H1 (cell line): ENCODE results near the gene SLC27A5. TPM values are rescaled to one million over a fixed set of nuclear protein-coding genes. Genes with fewer than 3 reads are reported as not detected.

Source experiments
- CTCF ChIA-PET: fragments of 300-600 bp; sonication (Branson Sonifier 250); formaldehyde crosslinking; loops from one replicate; lab custom pipeline; 2021; ENCODE audit not compliant: partially characterized antibody; lab: Charles Lee
- POLR2A ChIA-PET: fragments of 300-600 bp; sonication (Branson Sonifier 250); formaldehyde crosslinking; loops from one replicate; lab custom pipeline; 2021; ENCODE audit warnings: inconsistent platforms; ENCODE audit not compliant: partially characterized antibody; lab: Charles Lee
- DNase-seq, 2 experiments: peaks; one replicate each; pipeline versions ENCODE4 v3.0.0 to v3.0.0-alpha.2; 2010 to 2022; ENCODE audit warnings: low spot score in 2 of 2, low read depth in 1 of 2, mixed read lengths in 1 of 2
- FAIRE-seq: peaks from 2 replicates; lab custom pipeline; 2011; peaks lifted over from hg19 to GRCh38; lab: Jason Lieb, UNC
- H2AFZ ChIP-seq: 2 replicates; pipeline ENCODE4 v1.8.1; 2012; ENCODE audit warnings: low read length, inconsistent platforms
- H2AK5ac ChIP-seq: 2 replicates; pipeline ENCODE4 v1.6.1; 2013; ENCODE audit warnings: low read depth, low read length
- H2BK120ac ChIP-seq: replicated peaks from 2 replicates; pipeline ENCODE3; 2013; ENCODE audit warnings: low read depth, low read length, inconsistent platforms
- H2BK12ac ChIP-seq: 2 replicates; pipeline ENCODE4 v1.6.1; 2013; ENCODE audit warnings: low read depth, low read length
- H2BK15ac ChIP-seq: 2 replicates; pipeline ENCODE4 v1.6.1; 2013; ENCODE audit warnings: low read length
- H2BK20ac ChIP-seq: 2 replicates; pipeline ENCODE4 v1.6.1; 2013; ENCODE audit warnings: low read length
- H2BK5ac ChIP-seq: 2 replicates; pipeline ENCODE4 v1.6.1; 2013; ENCODE audit warnings: low read depth, low read length
- H3K14ac ChIP-seq: 2 replicates; pipeline ENCODE4 v1.6.1; 2013; ENCODE audit warnings: inconsistent platforms; ENCODE audit not compliant: insufficient read length
- H3K18ac ChIP-seq: 2 replicates; pipeline ENCODE4 v1.6.1; 2013; ENCODE audit warnings: low read length; ENCODE audit errors: extremely low read depth
- H3K23ac ChIP-seq: 2 replicates; pipeline ENCODE4 v1.6.1; 2013; ENCODE audit warnings: inconsistent platforms; ENCODE audit not compliant: insufficient read length
- H3K23me2 ChIP-seq: 2 replicates; pipeline ENCODE4 v1.6.1; 2013; ENCODE audit warnings: low read depth, low read length
- H3K27ac ChIP-seq: 2 replicates; pipeline ENCODE4 v1.6.1; 2011; ENCODE audit warnings: low read depth, low read length, inconsistent platforms
- H3K27me3 ChIP-seq, 4 experiments: replicated peaks in 1 of 4; 1 replicate in 1 of 4; 2 replicates in 3 of 4; pipeline versions ENCODE4 v1.6.1 to v1.8.1; 2011 to 2013; ENCODE audit warnings: low read length in 3 of 4, mild to moderate bottlenecking in 3 of 4, inconsistent platforms in 2 of 4, mixed read lengths in 2 of 4, moderate library complexity in 1 of 4; ENCODE audit not compliant: control insufficient read depth in 3 of 4, insufficient read depth in 3 of 4; ENCODE audit errors: extremely low read depth in 1 of 4
- H3K36me3 ChIP-seq, 4 experiments: 2 replicates each; pipeline versions ENCODE4 v1.6.1 to v1.8.1; 2011 to 2013; ENCODE audit warnings: mild to moderate bottlenecking in 4 of 4, low read length in 3 of 4, moderate library complexity in 2 of 4, control low read depth in 1 of 4, inconsistent platforms in 1 of 4; ENCODE audit not compliant: insufficient read depth in 4 of 4, control insufficient read depth in 2 of 4
- H3K4ac ChIP-seq: replicated peaks from 2 replicates; pipeline ENCODE3; 2013; ENCODE audit warnings: low read length, low read depth, mixed read lengths, inconsistent platforms; ENCODE audit not compliant: insufficient read length
- H3K4me1 ChIP-seq, 4 experiments: replicated peaks in 1 of 4; 1 replicate in 1 of 4; 2 replicates in 3 of 4; pipeline versions ENCODE4 v1.6.1 to v1.8.1; 2011 to 2013; ENCODE audit warnings: low read length in 3 of 4, inconsistent platforms in 2 of 4, mixed read lengths in 1 of 4; ENCODE audit not compliant: insufficient read depth in 4 of 4, control insufficient read depth in 3 of 4
- H3K4me2 ChIP-seq, 2 experiments: 2 replicates each; pipeline versions ENCODE4 v1.6.1 to v1.8.1; 2011 to 2013; ENCODE audit warnings: low read depth in 2 of 2, low read length in 2 of 2, control low read depth in 1 of 2, inconsistent platforms in 1 of 2, mild to moderate bottlenecking in 1 of 2; ENCODE audit not compliant: insufficient read depth in 1 of 2
- H3K4me3 ChIP-seq, 4 experiments: fragments of 200-600, 300-600 bp in 1 of 4; sonication (generic), shearing (Covaris generic), sonication (Bioruptor Twin) in 1 of 4; 2 replicates each; pipeline versions ENCODE4 v1.5.1 to v1.8.1; 2011 to 2016; ENCODE audit warnings: low read length in 4 of 4, low read depth in 3 of 4, control low read depth in 2 of 4, inconsistent platforms in 2 of 4, mild to moderate bottlenecking in 2 of 4, mixed read lengths in 1 of 4, moderate library complexity in 1 of 4; ENCODE audit not compliant: insufficient read depth in 2 of 4; ENCODE audit errors: extremely low read depth in 1 of 4
- H3K56ac ChIP-seq: replicated peaks from 2 replicates; pipeline ENCODE3; 2013; ENCODE audit warnings: low read depth, mild to moderate bottlenecking, mixed read lengths, low read length, inconsistent platforms; ENCODE audit not compliant: insufficient read length
- H3K79me1 ChIP-seq: 2 replicates; pipeline ENCODE4 v1.6.1; 2013; ENCODE audit warnings: low read depth, low read length, control low read depth
- H3K79me2 ChIP-seq, 2 experiments: 2 replicates each; pipeline versions ENCODE4 v1.6.1 to v1.8.1; 2012 to 2013; ENCODE audit warnings: low read length in 2 of 2, mild to moderate bottlenecking in 2 of 2, inconsistent platforms in 1 of 2; ENCODE audit not compliant: insufficient read depth in 2 of 2, control insufficient read depth in 1 of 2
- H3K9ac ChIP-seq, 4 experiments: replicated peaks in 1 of 4; 1 replicate in 1 of 4; 2 replicates in 3 of 4; pipeline versions ENCODE4 v1.6.1 to v1.8.1; 2011 to 2013; ENCODE audit warnings: low read depth in 3 of 4, low read length in 3 of 4, control low read depth in 2 of 4, mild to moderate bottlenecking in 2 of 4, moderate library complexity in 2 of 4, inconsistent platforms in 1 of 4; ENCODE audit errors: extremely low read depth in 1 of 4
- H3K9me3 ChIP-seq, 2 experiments: 2 replicates each; pipeline versions ENCODE4 v1.6.1 to v1.8.1; 2012 to 2013; ENCODE audit warnings: mild to moderate bottlenecking in 2 of 2, moderate library complexity in 2 of 2, control low read depth in 1 of 2, inconsistent platforms in 1 of 2, low read depth in 1 of 2, low read length in 1 of 2, mixed read lengths in 1 of 2; ENCODE audit not compliant: insufficient read depth in 2 of 2
- H4K20me1 ChIP-seq, 2 experiments: replicated peaks in 1 of 2; 2 replicates each; pipeline versions ENCODE3 to v1.8.1; 2011 to 2013; ENCODE audit warnings: inconsistent platforms in 2 of 2, low read length in 2 of 2, mild to moderate bottlenecking in 1 of 2; ENCODE audit not compliant: insufficient read depth in 2 of 2, control insufficient read depth in 1 of 2
- H4K5ac ChIP-seq: 2 replicates; pipeline ENCODE4 v1.6.1; 2013; ENCODE audit warnings: low read length, low read depth, mixed read lengths, inconsistent platforms; ENCODE audit not compliant: insufficient read length
- H4K8ac ChIP-seq: 2 replicates; pipeline ENCODE4 v1.8.0; 2013; ENCODE audit warnings: mild to moderate bottlenecking, moderate library complexity, low read length, inconsistent platforms; ENCODE audit not compliant: insufficient read depth; ENCODE audit errors: extremely low read depth
- H4K91ac ChIP-seq: replicated peaks from 2 replicates; pipeline ENCODE3; 2013; ENCODE audit warnings: low read length, mixed read lengths, inconsistent platforms; ENCODE audit not compliant: insufficient read length
- ASH2L ChIP-seq: fragments of 200-600, 300-600 bp; sonication (generic); IDR thresholded peaks from one replicate; pipeline ENCODE4 v1.7.1; 2017; ENCODE audit warnings: low read length
- EGR1 ChIP-seq: IDR thresholded peaks from 2 replicates; pipeline ENCODE4 v1.6.1; 2011; ENCODE audit warnings: low read depth, low read length, borderline replicate concordance
- POLR2AphosphoS5 ChIP-seq: IDR thresholded peaks from 2 replicates; pipeline ENCODE4 v1.6.1; 2011; ENCODE audit warnings: low read depth, low read length
- WGBS, 2 experiments: shearing (Covaris generic) in 1 of 2; methylation state at CpG; one replicate each; pipeline versions ENCODE4 v1.1.6 to v1.1.7; 2013 to 2015; ENCODE audit warnings: low lambda C conversion rate in 2 of 2, mixed read lengths in 2 of 2, inconsistent platforms in 1 of 2, low coverage in 1 of 2, missing lambda C conversion rate in 1 of 2; ENCODE audit not compliant: insufficient replicate concordance in 2 of 2, insufficient coverage in 1 of 2, insufficient read length in 1 of 2; ENCODE audit errors: extremely low coverage in 1 of 2, missing lambda C conversion rate in 1 of 2; 5-methylcytosine and 5-hydroxymethylcytosine counted together
- polyA plus RNA-seq, 7 experiments: library from polyadenylated mRNA; depleted of rRNA in 3 of 7; stranded (reverse) in 5 of 7; unstranded in 2 of 7; fragments of >200 nt in 5 of 7; fragments of 200-250 nt in 2 of 7; gene quantifications; 1 replicate in 5 of 7; 2 replicates in 1 of 7; 4 replicates in 1 of 7; pipeline versions ENCODE4 v1.2.1 to v1.2.3, GENCODE V29; 2011 to 2013; ENCODE audit warnings: missing spikeins in 2 of 7, mixed read lengths in 2 of 7
- total RNA-seq: library from RNA; stranded (reverse); fragmentation: NEBNext Ultra II Directional; extraction: Animal tissue kit (Norgen Biotek cat#: 25700); gene quantifications from 2 replicates; pipeline ENCODE4 v1.2.1, GENCODE V29; 2021
- TF ChIP-seq, protein P1 (sequence below): IDR thresholded peaks from 2 replicates; pipeline ENCODE4 v1.6.1; 2012; ENCODE audit warnings: inconsistent platforms
- TF ChIP-seq, protein P2 (sequence below): IDR thresholded peaks from 2 replicates; pipeline ENCODE4 v1.6.1; 2011; ENCODE audit warnings: low read depth, mild to moderate bottlenecking, low read length; ENCODE audit not compliant: insufficient read depth

The SLC27A5 gene
- total and polyA plus RNA-seq, 2 of the 8 experiments (the other 6 are each of a cell fraction or from before 2014, with no cell fraction given), result 25.1 to 80.5 TPM

DNA sequence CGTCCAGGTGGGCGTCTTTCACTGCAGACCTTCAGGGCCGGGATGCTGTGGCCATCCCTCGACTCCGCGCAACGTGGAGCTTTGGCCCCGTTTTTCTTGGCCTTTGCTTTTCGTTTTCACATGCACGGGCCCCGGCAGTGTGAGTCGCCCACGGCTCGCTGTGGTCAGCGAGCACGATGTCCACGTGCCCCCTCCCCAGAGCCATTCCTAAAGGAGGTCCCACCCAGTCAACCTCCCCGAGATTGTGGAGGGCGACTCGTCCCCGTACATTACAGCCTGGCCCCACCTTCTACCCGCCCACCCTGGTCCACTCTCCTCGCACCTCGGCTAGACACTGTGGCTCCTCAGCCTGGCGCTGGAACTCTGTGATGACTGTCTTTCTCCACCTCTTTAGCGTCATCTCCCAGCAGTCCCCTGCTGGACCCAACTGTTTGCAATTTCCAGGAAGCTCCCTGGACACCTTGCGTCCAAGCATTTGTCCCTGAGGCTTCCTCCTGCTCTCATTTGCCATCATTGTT lies 35.2 kb downstream of the SLC27A5 start:
- H3K18ac ChIP-seq, result peak overlapping the region; percentile 83
- H2BK120ac ChIP-seq, result no peak overlapping the region
- TF ChIP-seq POLR2AphosphoS5, result peak; percentile 37; the same call in 1 of the 2 replicates
- no peak for TF ChIP-seq ASH2L
- TF ChIP-seq EGR1, result no peak
- TF ChIP-seq, protein P1, sequence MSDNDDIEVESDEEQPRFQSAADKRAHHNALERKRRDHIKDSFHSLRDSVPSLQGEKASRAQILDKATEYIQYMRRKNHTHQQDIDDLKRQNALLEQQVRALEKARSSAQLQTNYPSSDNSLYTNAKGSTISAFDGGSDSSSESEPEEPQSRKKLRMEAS, result peak; percentile 34; the same call in 1 of the 2 replicates
- TF ChIP-seq, protein P2, sequence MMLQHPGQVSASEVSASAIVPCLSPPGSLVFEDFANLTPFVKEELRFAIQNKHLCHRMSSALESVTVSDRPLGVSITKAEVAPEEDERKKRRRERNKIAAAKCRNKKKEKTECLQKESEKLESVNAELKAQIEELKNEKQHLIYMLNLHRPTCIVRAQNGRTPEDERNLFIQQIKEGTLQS, result no peak
- H2BK20ac ChIP-seq, result no peak overlapping the region
- H2AFZ ChIP-seq, result no peak overlapping the region
- peak overlapping the region; percentile 88 to 94 for H3K4me2 ChIP-seq
- FAIRE-seq (no peak), DNase-seq (no peak)
- H3K36me3 ChIP-seq, result peaks cover 2 to 6% (median 5%) of the 10 kb centered on the region in 4 experiments; a peak in 5 of 8 replicates
- H4K20me1 ChIP-seq, result peaks cover 4 to 6% of the 10 kb centered on the region in 2 experiments
- H3K23ac ChIP-seq, result no peak overlapping the region
- H3K14ac ChIP-seq, result no peak overlapping the region
- CTCF ChIA-PET, result interaction anchor here (1.0 to 1.3 kb wide), 3 partner anchors 25 to 42 kb away, joined by 3 to 4 read pairs (median 4); partner anchors contain the start of gene ZNF324B
- 13% methylated on average over 19 of the region's 27 CpGs; no CpG with 5 or more reads in 1 of the 2 experiments for WGBS, 2 experiments
- H3K23me2 ChIP-seq, result peaks cover 14% of the 10 kb centered on the region
- H3K79me1 ChIP-seq, result no peaks in the 10 kb centered on the region
- H3K27ac ChIP-seq, result 0 out of 2 replicates have a peak overlapping the region, but pooled peaks have one; percentile 23
- no peak overlapping the region for H2AK5ac ChIP-seq
- H2BK15ac ChIP-seq, result no peak overlapping the region
- peak overlapping the region; percentile 50 for H4K5ac ChIP-seq
- H4K8ac ChIP-seq, result no peak overlapping the region; the same call in 1 of the 2 replicates
- peak overlapping the region; percentile 61 for H4K91ac ChIP-seq
- H3K79me2 ChIP-seq, result no peaks in the 10 kb centered on the region
- no peak overlapping the region for H2BK12ac ChIP-seq
- no peaks in the 10 kb centered on the region for H3K9me3 ChIP-seq
- H3K4me3 ChIP-seq, result peak overlapping the region; percentile 42 to 76 (median 70)
- peak overlapping the region; percentile 95; the same call in 1 of the 2 replicates for H2BK5ac ChIP-seq
- peaks cover 0 to 6% (median 5%) of the 10 kb centered on the region in 4 experiments; a peak in 6 of 7 replicates for H3K4me1 ChIP-seq
- peaks cover 0 to 3% (median 0%) of the 10 kb centered on the region in 4 experiments; a peak in 3 of 7 replicates for H3K27me3 ChIP-seq
- POLR2A ChIA-PET, result interaction anchor here (0.7 to 3.0 kb wide), 10 partner anchors 8 to 110 kb away, joined by 3 to 14 read pairs (median 3); partner anchors contain the start of genes CHMP2A and ZBTB45
- peak overlapping the region; percentile 32 for H3K4ac ChIP-seq
- H3K9ac ChIP-seq, result peak overlapping the region in 3 of 4 experiments; percentile 46 to 62 (median 53); a peak in 6 of 7 replicates
- H3K56ac ChIP-seq, result no peak overlapping the region
